ENCODE results near the gene DAZAP1.

GRCh38 chr19:1360818-1361461 lies 46.4 kb upstream of the DAZAP1 start:
- TF ChIP-seq, protein P1, sequence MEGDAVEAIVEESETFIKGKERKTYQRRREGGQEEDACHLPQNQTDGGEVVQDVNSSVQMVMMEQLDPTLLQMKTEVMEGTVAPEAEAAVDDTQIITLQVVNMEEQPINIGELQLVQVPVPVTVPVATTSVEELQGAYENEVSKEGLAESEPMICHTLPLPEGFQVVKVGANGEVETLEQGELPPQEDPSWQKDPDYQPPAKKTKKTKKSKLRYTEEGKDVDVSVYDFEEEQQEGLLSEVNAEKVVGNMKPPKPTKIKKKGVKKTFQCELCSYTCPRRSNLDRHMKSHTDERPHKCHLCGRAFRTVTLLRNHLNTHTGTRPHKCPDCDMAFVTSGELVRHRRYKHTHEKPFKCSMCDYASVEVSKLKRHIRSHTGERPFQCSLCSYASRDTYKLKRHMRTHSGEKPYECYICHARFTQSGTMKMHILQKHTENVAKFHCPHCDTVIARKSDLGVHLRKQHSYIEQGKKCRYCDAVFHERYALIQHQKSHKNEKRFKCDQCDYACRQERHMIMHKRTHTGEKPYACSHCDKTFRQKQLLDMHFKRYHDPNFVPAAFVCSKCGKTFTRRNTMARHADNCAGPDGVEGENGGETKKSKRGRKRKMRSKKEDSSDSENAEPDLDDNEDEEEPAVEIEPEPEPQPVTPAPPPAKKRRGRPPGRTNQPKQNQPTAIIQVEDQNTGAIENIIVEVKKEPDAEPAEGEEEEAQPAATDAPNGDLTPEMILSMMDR (IDR thresholded peaks at IDR 0.05 in 4 of 5, conservative IDR thresholded peaks at IDR 0.05 in 1 of 5) = no peak
- no peak for TF ChIP-seq POLR2A (IDR thresholded peaks at IDR 0.05)

Measured in gastrocnemius medialis (tissue), 4 donors.